GM20431 (cell line): ENCODE results near the gene OR2AK2.
"Not testable (repeated sequence)": the region's sequence is repeated elsewhere in the genome, so short reads cannot be mapped to it uniquely, and the experiment has no call there.

ENCODE experiments used
- in situ Hi-C: fragments of 300-500 bp; cut with MseI, MboI; formaldehyde crosslinking; loops from one replicate; pipeline ENCODE4 v1.15.0; 2020; ENCODE audit warnings: low sequenced_read_pairs; ENCODE audit not compliant: unreplicated experiment

Gene OR2AK2

DNA sequence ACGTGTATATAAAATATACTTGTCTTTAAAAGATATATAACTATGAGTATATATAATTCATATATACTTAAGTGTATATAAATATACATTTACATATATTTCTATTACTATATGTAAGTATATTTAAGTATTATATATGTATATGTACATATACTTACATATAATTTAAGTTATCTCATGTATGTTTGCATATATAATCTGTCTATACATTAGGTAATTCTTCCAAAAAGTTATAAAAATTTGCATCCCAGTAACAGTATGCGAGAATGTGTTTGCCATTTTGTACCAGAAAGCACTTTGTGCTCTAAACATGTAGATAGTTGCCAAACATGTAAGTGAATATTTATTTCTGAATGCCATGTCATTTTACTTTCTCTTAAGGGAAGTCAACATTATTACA lies at the start of gene OR2AK2:
Gene OR2AK2 (plus strand): TSS at position 301 of the 400 bp plus-strand sequence. CDS start 144 bp downstream, outside the sequence.
- in situ Hi-C loops = no loop called here

- in situ Hi-C loops = no loop called here
These were observed 45.1 kb upstream of the OR2AK2 start, which contains the start of gene OR2T8 for GRCh38 chr1:247919952-247920351. TSS of gene OR2T8 (plus strand) at chr1:247920252. CDS start at chr1:247921018, 766 bp downstream.

DNA sequence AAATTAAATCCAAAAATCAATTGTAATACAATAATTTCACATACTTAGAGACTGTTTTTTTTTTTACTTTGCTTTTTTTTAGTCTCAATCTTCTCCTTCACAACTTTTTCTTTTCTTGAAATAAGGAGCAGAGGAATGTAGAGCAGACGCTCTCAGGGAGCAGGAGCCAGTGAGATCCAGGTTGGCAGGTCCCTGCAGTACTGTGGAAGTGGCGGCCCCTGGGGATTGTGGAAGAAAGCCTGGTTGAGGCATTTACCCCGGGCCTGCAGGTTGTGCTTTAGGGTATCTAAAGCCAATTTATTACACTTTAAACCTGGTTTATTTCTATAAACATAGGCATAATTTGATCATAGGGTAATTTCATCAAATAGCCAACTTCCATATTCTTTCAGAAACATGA lies 41.1 kb upstream of the OR2AK2 start:
- in situ Hi-C loops = no loop called here

- in situ Hi-C loops = no loop called here
These were observed 40.2 kb upstream of the OR2AK2 start, which contains the start of gene OR2AJ1 for GRCh38 chr1:247924868-247925267. TSS of gene OR2AJ1 (plus strand) at chr1:247924889. CDS start at chr1:247933769, 8,880 bp downstream.

- in situ Hi-C loops = no loop called here
These were observed 31.0 kb upstream of the OR2AK2 start for GRCh38 chr1:247933989-247934388.

DNA sequence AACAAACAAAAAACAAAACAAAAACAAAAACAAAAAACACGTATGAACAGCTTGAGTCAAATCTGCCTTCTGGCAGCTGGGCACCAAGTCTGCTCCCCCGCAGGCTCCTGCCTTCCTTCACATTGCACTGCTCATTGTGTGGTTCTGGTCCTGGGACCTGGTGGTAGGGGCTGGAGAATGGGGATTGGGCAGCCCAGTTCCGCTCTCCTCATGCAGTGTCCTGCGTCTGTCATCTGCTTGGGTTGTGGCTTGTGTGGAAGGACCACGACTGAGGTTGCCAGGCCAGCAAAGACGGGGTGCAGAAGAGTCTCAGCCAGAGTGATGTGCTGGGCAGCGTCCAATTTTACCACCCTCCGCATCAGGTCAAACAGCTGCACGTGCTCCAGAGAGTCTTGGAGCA lies 29.3 kb upstream of the OR2AK2 start:
- in situ Hi-C loops = no loop called here

DNA sequence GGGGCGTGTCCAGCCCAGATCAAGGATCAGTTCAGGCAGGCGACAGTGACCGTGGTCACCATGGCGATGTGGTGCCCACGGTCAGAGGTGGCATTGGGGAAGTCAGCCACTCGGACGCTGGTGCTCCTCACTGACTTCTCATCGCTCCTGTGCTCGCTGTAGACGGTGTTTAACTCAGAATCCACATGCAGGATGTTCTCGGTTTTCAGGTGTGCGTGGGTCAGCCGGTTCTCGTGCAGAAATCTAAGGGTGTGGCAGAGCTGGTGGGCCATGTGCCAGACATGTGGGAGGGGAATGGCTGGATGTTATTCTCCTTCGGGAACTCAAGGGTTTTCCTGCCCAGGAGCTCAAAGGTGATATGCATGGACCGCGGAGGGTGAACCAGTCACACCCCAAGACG lies 28.6 kb upstream of the OR2AK2 start:
- in situ Hi-C loops = no loop called here

DNA sequence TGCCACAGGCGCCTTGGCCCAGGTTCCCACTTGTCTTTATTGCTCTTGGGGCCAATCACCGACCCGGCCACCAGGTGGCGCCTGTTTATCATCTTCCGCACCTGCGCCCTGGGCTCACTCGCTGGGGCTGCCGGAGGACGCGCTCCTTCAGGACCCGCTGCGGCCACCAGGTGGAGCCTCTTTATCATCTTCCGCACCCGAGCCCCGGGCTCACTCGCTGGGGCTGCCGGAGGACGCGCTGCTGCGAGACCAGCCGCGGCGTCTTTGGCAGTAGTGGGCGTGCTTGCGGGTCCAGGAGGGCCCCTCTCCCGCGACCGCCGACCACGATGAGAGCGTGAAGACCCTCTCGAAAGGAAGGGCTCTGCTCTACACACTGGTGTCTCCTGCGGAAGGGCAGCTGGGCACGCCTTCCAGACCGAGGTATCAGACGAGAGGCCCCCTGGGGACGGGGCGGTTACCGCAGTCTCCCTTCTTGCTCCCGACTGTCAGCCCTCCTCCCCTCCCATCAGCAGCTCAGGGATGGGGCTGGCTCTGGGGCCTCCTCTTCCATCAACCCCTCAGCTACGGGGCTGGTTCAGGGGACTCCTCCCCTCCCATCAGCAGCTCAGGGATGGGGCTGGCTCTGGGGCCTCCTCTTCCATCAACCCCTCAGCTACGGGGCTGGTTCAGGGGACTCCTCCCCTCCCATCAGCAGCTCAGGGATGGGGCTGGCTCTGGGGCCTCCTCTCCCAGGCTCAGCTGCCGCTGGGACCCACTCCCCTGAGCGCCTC lies 27.9 kb upstream of the OR2AK2 start:
- in situ Hi-C loops = not testable (repeated sequence)

DNA sequence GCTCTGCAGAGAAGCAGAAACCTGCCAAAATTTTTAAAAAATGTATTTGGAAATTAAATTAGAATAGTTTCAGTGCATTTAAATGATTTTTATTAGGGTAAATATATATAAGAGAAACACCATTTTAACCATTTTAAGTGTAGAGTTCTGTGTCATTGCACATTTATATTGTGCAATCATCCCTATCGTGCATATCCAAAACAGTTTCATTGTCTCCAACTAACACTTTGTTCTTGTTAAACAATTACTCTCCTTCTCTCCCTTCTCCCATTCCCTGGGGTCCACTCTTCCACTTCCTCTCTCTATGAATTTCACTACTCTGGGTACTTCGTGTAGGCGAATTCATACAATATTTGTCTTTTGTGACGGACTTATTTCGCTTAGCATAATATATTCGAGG lies 22.4 kb upstream of the OR2AK2 start:
- in situ Hi-C loops = no loop called here

GRCh38 chr1:247948558-247948957 lies 16.5 kb upstream of the OR2AK2 start, which contains the start of gene OR2L8:
TSS of gene OR2L8 (plus strand) at chr1:247948858. CDS start at chr1:247948858, 0 bp downstream.
- in situ Hi-C loops = no loop called here

- in situ Hi-C loops = no loop called here
These were observed 11.6 kb upstream of the OR2AK2 start for GRCh38 chr1:247953408-247953807.

DNA sequence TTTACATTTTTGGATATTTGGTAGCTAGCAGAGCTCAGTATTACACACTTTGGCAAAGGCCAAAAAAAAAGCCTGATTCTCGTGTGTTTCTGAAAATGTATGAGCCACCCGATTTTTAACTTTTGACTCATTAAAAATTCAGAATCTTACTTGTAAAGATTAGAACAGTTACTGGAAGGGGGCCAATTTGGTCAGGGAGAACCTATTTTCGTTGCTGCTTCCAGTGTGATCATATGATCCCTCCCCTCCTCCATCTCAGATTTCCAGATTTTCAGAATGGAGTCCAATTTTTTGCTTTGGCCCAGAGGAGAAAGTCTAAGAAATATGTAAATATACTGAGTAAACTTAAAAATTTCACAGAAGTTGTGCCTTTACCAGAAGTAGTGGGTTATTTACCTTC lies 3.2 kb upstream of the OR2AK2 start:
- in situ Hi-C loops = no loop called here

DNA sequence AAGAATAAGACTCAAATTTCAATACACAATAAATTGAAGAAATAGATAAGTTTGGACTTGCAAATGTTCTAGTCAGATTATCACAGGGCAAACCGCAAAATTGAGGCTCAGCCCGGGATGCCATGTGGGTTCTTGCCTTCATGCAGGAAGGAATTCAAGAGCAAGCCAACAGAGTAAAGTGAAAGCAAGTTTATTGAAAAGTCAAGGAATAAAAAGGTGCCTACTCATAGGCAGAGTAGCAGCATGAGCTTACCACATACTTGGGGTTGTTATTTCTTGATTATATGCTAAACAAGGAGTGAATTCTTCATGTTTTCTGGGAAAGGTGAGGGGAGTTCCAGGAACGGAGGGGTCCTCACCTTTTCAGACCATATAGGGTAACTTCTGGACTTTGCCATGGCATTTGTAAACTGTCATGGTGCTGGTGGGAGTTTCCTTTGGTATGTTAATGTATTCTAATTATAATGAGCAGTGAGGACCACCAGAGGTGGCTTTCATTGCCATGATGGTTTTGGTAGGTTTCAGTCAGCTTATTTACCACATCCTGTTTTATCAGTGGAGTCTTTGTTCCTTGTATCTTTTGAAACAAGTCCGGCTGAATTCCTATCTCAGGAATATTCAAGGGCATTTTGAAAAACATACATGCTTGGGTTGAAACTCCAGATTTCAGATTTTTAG lies 2.0 kb upstream of the OR2AK2 start:
- in situ Hi-C loops = no loop called here

DNA sequence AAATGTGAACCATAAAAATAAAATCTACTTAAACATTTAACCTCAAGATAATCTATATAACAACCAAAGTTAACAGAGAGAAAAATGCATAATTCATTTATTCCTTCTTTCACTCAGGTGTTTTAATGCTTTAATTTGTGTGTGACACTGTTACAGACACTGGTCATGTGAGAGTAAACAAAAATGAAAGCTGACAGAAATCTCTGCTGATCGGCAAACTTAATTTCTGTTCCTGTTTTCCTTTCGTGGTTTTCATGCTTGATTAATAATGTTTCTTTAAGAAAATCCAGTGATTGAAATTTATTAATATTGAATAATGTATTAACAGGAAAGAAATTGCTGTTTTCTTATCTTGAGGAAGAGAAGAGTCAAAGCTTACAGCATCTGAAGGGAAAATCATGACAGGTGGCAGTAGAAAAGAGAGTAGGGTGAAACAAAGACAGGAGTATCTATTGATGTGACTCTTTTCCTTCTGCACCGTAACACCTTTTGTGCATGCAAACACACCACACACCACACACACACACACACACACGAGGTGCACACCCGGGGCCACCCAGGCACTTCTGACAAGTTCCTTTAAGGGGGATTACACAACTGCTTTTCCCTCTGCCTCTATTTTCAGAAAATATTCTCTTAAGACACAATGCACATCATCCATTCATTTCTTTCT lies 1.6 kb downstream of the OR2AK2 start:
- in situ Hi-C loops = no loop called here

DNA sequence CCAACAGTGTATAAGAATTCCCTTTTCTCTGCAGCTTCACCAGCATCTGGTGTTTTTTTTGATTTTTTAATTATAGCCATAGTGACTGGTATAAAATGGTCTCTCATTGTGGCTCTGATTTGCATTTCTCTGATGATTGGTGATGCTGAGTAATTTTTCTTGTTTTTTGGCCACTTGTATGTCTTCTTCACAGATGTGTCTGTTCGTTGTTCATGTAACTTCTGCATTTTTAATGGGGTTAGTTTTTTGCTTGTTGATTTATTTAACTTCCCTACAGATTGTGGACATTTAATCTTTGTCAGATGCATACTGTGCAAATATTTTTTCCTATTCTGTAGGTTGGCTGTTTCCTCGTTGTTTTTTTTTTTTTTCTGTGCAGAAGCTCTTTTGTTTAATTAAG lies 28.0 kb downstream of the OR2AK2 start:
- in situ Hi-C loops = no loop called here

DNA sequence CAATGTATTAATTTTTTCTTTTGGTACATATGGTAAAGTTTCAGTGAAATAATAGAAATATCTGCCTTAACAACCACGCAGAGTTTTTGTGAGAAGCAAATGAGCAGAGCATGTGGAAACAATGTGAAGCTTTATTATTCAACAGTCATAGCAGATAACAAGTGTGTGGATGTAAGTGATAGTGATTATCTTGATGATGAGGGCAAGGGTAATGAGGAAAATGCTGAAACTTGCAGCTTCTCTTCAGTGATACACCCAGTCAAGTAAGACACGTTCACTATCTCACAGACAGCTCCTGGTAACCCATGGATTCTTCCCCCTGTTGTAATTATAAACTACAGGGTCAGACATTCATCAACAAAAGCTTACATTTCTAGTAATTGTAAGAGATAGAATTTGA lies 33.8 kb downstream of the OR2AK2 start:
- in situ Hi-C loops = no loop called here

GRCh38 chr1:248000169-248000568 lies 35.1 kb downstream of the OR2AK2 start:
- in situ Hi-C loops = no loop called here

GRCh38 chr1:248007778-248008177 lies 42.7 kb downstream of the OR2AK2 start:
- in situ Hi-C loops = no loop called here

GRCh38 chr1:248009681-248010080 lies 44.6 kb downstream of the OR2AK2 start:
- in situ Hi-C loops = no loop called here

DNA sequence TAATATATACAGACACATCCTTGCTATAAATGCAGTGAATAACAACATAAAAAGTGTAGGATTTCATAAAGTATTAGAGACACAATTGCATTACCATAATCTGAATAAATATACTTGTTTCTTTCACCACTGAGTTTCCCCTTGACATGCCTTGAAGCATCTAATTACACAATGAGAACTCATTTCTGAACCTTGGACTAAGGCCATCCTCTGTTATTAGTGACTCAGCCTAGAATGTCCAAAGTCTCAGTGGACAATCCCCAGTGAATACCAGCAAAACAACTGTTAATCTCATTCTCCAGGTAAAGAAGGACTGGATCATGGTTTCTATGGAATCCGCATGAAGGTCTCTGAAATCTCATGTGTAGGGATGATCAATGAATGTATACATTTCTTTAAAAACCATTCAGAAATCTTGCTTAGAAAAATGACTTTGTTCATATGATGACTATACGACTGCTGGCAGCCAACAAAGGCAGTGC lies 48.2 kb downstream of the OR2AK2 start, which contains the start of gene OR2L5:
Gene OR2L5 (plus strand): TSS at position 432 of the 482 bp plus-strand sequence. CDS start 8,288 bp downstream, outside the sequence.
- in situ Hi-C loops = no loop called here
